HuH-7.5 (cell line): Measurements from ENCODE around the gene EPHA2.

ENCODE experiments used
- DNase-seq: peaks from one replicate; pipeline ENCODE4 v3.0.0; 2011; ENCODE audit warnings: low spot score

EPHA2 gene

DNA sequence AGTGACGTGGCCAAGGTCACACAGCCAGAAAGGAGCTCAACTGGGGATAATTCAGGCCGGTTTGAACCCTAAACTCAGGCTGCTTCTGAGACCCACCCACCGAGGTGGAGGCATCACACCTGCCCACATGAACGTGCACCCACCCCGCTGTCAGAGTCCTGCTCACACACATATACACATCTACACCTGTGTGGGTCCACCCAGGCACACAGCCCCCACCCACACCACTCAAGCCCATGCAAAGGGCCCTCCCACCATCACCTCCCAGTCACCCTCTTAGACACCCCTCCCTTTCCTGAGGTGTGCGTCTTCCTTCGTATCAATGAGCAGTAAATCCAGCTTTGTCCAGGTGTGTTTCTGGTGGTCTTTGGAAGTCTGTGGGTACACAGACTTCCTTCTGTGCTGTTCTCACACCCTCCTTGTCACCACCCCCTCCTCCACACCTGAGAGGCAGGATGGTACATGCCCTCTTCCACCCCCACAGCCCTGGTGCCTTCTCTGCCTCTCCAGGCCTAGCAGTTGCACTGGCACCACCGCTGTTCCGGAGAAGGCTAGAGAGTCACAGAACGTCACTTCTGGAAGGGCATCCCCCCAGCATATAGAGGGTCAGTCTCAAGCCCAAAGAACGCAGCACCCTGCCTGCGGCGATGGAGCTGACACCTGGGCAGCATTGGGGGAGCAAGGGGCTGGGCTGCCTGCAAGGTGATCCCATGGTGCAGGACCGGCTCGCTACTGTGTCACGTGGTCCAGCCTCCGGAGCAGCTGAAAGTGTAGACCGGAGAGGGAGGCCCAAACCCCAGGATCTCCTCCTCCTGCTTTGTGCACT, 63.6 kb downstream of the EPHA2 start:
- DNase-seq, result no peak

GRCh38 chr1:16091296-16091695, 64.6 kb downstream of the EPHA2 start:
- no peak for DNase-seq

GRCh38 chr1:16090076-16090826, 65.6 kb downstream of the EPHA2 start:
- no peak for DNase-seq

GRCh38 chr1:16088996-16089395, 66.9 kb downstream of the EPHA2 start:
- DNase-seq, result no peak

DNA sequence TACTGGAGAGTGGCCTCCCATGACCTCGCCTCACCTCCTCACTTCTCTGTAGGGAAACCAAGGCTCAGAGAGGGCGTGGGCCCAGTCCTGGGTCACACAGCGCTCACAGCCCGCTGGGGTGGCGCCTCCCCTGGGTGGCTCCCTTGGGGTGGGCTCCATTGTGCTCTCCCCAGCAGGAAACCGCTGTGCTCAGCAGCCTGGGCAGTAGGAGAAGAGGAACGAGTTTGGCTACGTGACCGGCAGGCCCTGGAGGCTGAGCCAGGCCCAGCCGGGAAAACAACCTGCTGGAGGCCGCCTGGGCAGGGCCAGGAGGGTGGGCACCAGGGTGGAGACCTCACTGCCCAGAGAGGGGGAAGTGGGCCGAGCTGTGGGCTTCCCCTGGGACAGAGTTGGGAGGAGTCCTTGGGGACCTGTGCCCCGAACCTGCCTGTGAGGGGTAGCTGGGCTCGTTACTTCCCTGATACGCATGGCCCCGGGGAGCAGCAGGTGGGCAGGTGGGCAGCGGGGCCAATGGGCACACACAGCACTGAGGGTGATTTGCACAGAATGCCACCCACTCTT, 67.4 kb downstream of the EPHA2 start:
- DNase-seq, result no peak

DNA sequence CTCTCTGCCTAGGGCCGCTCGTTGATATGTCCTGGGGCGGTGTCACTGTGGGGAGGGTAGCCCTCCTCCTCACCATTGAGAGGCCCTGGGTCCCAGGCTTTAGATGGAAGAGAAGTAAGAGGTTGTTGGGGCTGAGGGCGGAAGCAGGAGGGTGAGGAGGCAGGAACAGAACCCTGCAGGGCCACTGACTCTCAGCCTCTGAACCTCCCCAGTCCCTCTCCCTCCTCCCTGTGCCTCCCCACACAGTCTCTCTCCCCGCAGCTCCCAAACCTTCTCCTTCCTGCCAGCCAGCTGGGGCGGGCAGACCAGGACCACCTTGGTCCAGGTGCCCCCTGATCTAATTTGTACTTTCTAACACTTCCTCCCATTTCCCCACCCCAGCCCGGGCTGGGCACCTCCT, 68.1 kb downstream of the EPHA2 start:
- DNase-seq, result no peak

GRCh38 chr1:16085522-16085921, 70.3 kb downstream of the EPHA2 start:
- DNase-seq, result no peak

GRCh38 chr1:16083486-16083885, 72.4 kb downstream of the EPHA2 start:
- DNase-seq, result no peak

DNA sequence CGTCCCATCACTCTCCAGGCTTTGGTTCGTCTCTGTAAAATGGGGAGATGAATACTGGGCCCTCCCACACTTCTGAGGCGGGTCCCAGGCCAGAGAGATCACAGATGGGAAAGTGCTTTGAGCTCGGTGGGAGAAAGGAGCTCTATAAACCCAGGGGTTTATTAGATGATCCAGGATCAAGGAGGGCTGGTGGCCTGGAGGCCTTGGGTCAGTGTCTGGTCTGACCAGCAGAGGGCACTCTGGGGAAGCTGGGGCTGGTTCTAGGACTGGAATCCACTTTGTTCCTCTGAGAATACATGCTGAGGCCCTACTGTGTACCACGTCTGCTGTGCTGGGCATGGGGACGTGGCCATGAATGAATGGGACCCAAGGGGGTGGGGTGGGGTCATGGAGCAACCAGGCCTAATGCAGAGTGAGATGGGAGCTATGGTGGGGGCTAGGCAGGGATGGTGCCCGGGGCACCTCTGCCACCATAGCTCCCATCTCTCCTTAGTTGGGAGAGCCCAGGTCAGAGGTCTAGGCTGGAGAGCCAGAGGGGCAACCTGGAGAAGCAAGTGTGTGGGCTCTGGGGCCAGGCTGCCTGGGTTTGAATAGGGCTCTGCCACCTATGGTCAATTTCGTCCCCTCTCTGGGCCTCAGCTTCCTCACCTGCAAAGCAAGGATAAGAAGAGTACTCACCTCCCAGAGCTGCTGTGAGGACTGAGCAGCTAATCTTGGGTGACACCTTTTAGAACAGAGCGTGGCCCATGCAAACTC, 73.4 kb downstream of the EPHA2 start:
- DNase-seq, result peak; percentile 79

GRCh38 chr1:16081636-16082035, 74.2 kb downstream of the EPHA2 start:
- DNase-seq, result no peak

GRCh38 chr1:16080422-16081150, 75.3 kb downstream of the EPHA2 start:
- DNase-seq, result no peak

- peak; percentile 63 for DNase-seq
These were observed 76.8 kb downstream of the EPHA2 start for GRCh38 chr1:16078925-16079656.

- DNase-seq, result no peak
These were observed 78.2 kb downstream of the EPHA2 start for GRCh38 chr1:16077406-16078245.

GRCh38 chr1:16076865-16077238, 79.0 kb downstream of the EPHA2 start:
- no peak for DNase-seq

- no peak for DNase-seq
These were observed 79.6 kb downstream of the EPHA2 start for GRCh38 chr1:16076031-16076864.

- no peak for DNase-seq
These were observed 80.4 kb downstream of the EPHA2 start for GRCh38 chr1:16075337-16076030.
